ENCODE results near the gene HOXC13.

HOXC13 gene

GRCh38 chr12:53939141-53940108, 794 bp downstream of the HOXC13 start:
- DNase-seq (ENCODE audit: low read depth, low spot score), result no peak

GRCh38 chr12:53940443-53941014, 1.9 kb downstream of the HOXC13 start:
- DNase-seq (ENCODE audit: low read depth, low spot score), result no peak

GRCh38 chr12:53941187-53941586, 2.6 kb downstream of the HOXC13 start:
- DNase-seq (ENCODE audit: low read depth, low spot score), result no peak

GRCh38 chr12:53941750-53942149, 3.1 kb downstream of the HOXC13 start:
- no peak for DNase-seq (ENCODE audit: low read depth, low spot score)

- no peak for DNase-seq (ENCODE audit: low read depth, low spot score)
These were observed 3.9 kb downstream of the HOXC13 start for GRCh38 chr12:53942467-53942997.

GRCh38 chr12:53944209-53944608, 5.6 kb downstream of the HOXC13 start:
- DNase-seq (ENCODE audit: low read depth, low spot score), result no peak

- DNase-seq (ENCODE audit: low read depth, low spot score), result no peak
These were observed 6.5 kb downstream of the HOXC13 start for GRCh38 chr12:53944907-53945847.

GRCh38 chr12:53947743-53948142, 9.1 kb downstream of the HOXC13 start:
- DNase-seq (ENCODE audit: low read depth, low spot score), result no peak

GRCh38 chr12:53948650-53949593, 10.3 kb downstream of the HOXC13 start:
- DNase-seq (ENCODE audit: low read depth, low spot score), result no peak

- no peak for DNase-seq (ENCODE audit: low read depth, low spot score)
These were observed 11.2 kb downstream of the HOXC13 start for GRCh38 chr12:53949631-53950436.

GRCh38 chr12:53950437-53950773, 11.8 kb downstream of the HOXC13 start:
- no peak for DNase-seq (ENCODE audit: low read depth, low spot score)

GRCh38 chr12:53950789-53951576, 12.4 kb downstream of the HOXC13 start:
- DNase-seq (ENCODE audit: low read depth, low spot score), result no peak

GRCh38 chr12:53951577-53952334, 13.1 kb downstream of the HOXC13 start:
- DNase-seq (ENCODE audit: low read depth, low spot score), result no peak

GRCh38 chr12:53952335-53952694, 13.7 kb downstream of the HOXC13 start:
- DNase-seq (ENCODE audit: low read depth, low spot score), result no peak

- DNase-seq (ENCODE audit: low read depth, low spot score), result no peak
These were observed 14.5 kb downstream of the HOXC13 start for GRCh38 chr12:53952871-53953734.

GRCh38 chr12:53953831-53954693, 15.4 kb downstream of the HOXC13 start:
- DNase-seq (ENCODE audit: low read depth, low spot score), result no peak

- DNase-seq (ENCODE audit: low read depth, low spot score), result no peak
These were observed 16.0 kb downstream of the HOXC13 start, which contains the start of gene HOXC12 for GRCh38 chr12:53954694-53955035. Gene HOXC12, plus strand, starts transcription at chr12:53954903. Its CDS starts 27 bp downstream, at chr12:53954930.
